Pulmonary artery endothelial cell (primary cell): Measurements from ENCODE around the gene NSMCE1. TPM values are rescaled to one million over a fixed set of nuclear protein-coding genes. Genes with fewer than 3 reads are reported as not detected.
"Not testable (repeated sequence)": the region's sequence is repeated elsewhere in the genome, so short reads cannot be mapped to it uniquely, and the experiment has no call there.

Experiments
- DNase-seq: peaks from one replicate; pipeline ENCODE4 v3.0.0-alpha.2; 2011; ENCODE audit warnings: low read depth, low spot score
- total RNA-seq: library from RNA; depleted of rRNA; stranded (reverse); fragments of >200 nt; gene quantifications from 2 replicates; pipeline ENCODE4 v1.2.3, GENCODE V29; 2014

Gene NSMCE1
- total RNA-seq, 1 donor from 2014 or later: 59.7 TPM

DNA sequence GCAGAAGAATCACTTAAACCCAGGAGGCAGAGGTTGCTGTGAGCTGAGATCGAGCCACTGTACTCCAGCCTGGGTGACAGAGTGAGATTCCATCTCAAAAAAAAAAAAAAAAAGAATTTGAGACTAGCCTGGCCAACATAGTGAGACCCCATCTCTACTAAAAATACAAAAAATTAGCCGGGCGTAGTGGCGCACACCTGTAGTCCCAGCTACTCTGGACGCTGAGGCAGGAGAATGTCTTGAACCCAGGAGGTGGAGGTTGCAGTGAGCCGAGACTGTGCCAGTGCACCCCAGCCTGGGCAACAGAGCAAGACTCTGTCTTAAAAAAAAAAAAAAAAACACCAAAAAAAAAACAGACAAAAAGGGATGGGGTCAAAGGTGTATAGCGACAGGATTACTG is 4.1 kb upstream of the NSMCE1 start:
- not testable (repeated sequence) for DNase-seq

GRCh38 chr16:27272076-27272475 is 3.5 kb upstream of the NSMCE1 start:
- DNase-seq: no peak

DNA sequence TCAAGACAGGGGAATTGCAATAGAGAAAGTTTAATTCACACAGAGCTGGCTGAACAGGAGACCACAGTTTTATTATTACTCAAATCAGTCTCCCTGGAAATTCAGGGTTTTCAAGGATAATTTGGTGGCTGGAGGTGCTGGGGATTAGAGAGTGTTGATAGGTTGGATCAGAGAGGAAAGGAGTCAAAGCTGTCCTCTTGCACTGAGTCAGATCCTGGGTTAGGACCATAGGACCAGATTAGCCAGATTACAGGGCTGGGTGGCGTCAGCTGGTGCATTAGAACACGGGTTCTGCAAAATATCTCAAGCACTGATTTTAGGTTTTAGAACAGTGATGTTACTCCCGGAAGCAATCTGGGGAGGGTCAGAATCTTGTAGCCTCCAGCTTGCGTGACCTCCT is 1.8 kb upstream of the NSMCE1 start:
- DNase-seq: no peak

- DNase-seq: no peak
These were observed 953 bp upstream of the NSMCE1 start for GRCh38 chr16:27269300-27270150.

- no peak for DNase-seq
These were observed 1.4 kb downstream of the NSMCE1 start for GRCh38 chr16:27267037-27267677.

- no peak for DNase-seq
These were observed 2.6 kb downstream of the NSMCE1 start for GRCh38 chr16:27265982-27266381.

GRCh38 chr16:27264151-27264550 is 4.4 kb downstream of the NSMCE1 start:
- no peak for DNase-seq

DNA sequence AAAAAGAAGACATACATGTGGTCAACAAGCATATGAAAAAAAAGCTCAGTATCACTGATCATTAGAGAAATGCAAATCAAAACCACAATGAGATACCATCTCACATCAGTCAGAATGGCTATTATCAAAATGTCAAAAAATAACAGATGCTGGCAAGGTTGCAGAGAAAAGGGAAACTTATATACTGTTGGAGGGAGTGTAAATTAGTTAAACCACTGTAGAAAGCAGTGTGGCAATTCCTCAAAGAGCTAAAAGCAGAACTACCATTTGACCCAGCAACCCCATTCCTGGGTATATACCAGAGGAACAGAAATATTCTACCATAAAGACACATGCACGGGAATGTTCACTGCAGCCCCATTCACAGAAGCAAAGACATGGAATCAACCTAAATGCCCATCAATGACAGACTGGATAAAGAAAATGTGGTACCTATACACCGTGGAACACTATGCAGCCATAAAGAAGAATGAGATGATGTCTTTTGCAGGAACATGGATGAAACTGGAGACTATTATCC is 5.6 kb downstream of the NSMCE1 start:
- DNase-seq: not testable (repeated sequence)

DNA sequence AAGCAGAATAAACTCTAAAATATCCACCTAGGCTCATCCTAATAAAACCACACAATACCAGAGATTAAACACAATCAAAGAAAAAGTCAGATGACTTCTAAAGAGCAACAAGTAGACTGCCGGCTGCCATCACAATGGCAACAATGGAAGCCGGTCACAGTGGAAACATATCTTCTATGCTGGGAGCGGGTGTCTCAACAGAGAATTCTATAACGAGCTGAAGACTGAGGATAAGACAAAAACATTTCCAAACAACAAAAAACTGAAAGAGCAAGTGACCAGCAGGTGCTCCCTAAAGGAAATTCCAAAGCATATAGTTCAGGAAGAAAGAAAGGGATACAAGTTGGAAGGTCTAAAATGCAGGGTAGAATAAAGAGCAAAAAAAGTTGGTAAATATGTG is 8.9 kb downstream of the NSMCE1 start:
- no peak for DNase-seq

DNA sequence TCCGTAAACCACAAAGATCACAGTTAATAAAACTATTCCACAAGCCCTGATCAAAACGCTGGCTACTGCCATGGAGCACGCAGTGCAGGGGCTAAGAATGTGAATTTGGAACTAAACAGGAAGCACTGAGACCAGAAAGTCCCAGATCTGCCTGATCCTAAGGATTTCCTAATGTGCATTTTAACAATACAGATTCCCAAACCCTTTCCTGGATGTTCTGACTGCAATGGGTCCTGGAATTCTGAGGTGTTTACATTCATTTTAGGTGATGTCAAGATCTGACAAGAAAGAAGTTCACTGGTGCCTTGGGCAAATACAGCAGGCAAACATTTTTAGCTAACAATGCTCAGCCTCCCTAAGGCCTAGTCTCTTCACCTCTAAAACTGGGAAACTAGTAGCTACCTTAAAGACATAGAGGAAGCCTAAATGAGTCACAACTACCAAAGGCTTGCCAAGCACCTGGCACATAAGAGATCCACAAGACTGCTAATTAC is 10.3 kb downstream of the NSMCE1 start:
- no peak for DNase-seq

DNA sequence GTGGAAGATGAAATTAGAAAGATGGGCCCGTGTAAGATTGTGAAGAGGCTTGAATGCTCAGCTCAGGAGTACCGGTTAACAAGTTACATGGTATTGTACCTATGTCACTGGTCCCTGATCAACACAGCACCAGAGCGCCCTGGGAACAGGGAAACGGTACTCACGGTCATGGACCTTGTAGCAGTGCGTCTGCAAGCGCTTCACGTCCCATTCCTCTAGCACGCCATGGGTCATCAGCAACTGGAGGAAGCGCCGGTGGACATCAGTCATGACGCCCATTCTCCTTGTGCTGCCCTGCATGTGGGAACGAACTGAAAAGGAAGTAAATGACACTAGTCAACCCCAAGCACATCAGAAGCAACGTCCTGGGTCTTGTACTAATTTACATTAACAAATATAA is 11.3 kb downstream of the NSMCE1 start:
- DNase-seq: no peak

DNA sequence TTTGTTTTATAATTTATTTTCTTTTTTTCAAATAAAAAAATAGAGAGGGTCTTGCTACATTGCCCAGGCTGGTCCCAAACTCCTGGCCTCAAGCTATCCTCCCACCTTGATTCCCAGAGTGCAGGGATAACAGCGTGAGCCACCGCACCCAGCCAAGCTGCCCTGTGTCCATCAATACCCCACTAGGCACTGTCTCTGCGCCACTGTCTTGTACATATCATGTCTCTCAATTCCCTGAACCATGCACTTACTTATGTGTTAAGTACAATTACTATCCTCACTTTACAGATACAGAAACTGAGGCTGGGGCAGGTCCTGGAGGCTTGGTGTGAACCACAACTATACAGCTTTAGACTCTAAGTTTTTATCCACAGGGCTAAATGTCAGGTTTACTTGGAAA is 11.7 kb downstream of the NSMCE1 start:
- DNase-seq: no peak

- DNase-seq: no peak
These were observed 14.2 kb downstream of the NSMCE1 start for GRCh38 chr16:27254262-27254811.

GRCh38 chr16:27253526-27253930 is 15.0 kb downstream of the NSMCE1 start:
- no peak for DNase-seq

- no peak for DNase-seq
These were observed 16.4 kb downstream of the NSMCE1 start for GRCh38 chr16:27252206-27252585.

GRCh38 chr16:27251541-27252205 is 16.9 kb downstream of the NSMCE1 start:
- no peak for DNase-seq

DNA sequence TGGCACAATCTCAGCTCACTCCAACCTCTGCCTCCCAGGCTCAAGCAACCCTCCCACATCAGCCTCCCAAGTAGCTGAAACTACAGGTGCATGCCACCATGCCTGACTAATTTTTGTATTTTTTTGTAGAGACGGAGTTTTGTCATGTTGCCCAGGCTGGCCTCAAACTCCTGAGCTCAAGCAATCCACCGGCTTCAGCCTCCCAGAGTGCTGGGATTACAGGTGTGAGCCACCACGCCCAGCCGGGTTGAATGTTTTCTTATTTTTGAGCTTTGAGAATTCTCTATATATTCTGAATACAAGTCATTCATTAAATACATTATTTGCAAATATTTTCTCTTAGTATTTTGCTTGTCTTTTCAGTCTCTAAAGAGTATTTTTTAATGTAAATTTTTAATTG is 19.7 kb downstream of the NSMCE1 start:
- DNase-seq: not testable (repeated sequence)

GRCh38 chr16:27248036-27248435 is 20.5 kb downstream of the NSMCE1 start:
- no peak for DNase-seq

DNA sequence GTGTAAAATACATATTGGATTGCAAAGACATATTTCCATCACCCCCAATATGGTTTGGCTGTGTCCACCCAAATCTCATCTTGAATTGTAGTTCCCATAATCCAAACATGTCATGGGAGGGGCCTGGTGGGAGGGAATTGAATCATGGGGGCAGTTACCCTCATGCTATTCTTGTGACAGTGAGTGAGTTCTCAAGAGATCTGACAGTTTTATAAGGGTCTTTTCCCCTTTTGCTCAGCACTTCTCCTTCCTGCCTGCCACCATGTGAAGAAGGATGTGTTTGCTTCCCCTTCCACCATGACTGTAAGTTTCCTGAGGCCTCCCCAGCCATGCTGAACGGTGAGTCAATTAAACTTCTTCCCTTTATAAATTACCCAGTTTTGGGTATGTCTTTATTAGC is 21.5 kb downstream of the NSMCE1 start:
- not testable (repeated sequence) for DNase-seq

- no peak for DNase-seq
These were observed 22.1 kb downstream of the NSMCE1 start for GRCh38 chr16:27246439-27246838.

GRCh38 chr16:27245276-27246172 is 23.0 kb downstream of the NSMCE1 start:
- DNase-seq: no peak
